ENCODE data around the gene ZFP92. TPM values are rescaled to one million over a fixed set of nuclear protein-coding genes. Genes with fewer than 3 reads are reported as not detected.

The ZFP92 gene
- total RNA-seq, 1 donor from 2014 or later = 0.25 TPM

DNA sequence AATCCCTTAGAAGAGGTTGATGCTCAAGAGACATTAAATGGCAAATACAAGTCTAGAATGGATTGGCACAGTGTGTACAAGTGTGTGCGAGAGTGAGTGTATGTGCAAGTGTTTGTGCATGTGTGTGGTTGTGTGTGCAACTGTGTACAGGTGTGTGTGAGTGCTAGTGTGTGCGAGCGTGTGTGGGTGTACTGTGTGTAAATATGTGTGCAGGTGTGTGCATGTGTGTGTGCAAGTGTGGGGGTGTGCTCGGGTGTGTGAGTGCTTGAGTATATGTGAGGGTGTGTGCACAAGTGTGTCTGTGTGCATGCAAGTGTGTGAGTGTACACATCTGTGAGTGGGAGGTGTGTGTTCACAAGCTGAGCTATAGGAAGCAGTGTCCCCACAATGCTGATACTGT lies 28.7 kb downstream of the ZFP92 start:
- Histone ChIP-seq H3K27me3 (no peaks in the 10 kb centered on the region), H3K9me3 (no peaks in the 10 kb centered on the region), H3K4me3 (no peak overlapping the region), H3K36me3 (no peaks in the 10 kb centered on the region), H3K27ac (no peak overlapping the region), H3K4me1 (no peaks in the 10 kb centered on the region)
- DNase-seq (ENCODE audit: extremely low spot score in 2 of 2) = no peak
- TF ChIP-seq, protein P1, sequence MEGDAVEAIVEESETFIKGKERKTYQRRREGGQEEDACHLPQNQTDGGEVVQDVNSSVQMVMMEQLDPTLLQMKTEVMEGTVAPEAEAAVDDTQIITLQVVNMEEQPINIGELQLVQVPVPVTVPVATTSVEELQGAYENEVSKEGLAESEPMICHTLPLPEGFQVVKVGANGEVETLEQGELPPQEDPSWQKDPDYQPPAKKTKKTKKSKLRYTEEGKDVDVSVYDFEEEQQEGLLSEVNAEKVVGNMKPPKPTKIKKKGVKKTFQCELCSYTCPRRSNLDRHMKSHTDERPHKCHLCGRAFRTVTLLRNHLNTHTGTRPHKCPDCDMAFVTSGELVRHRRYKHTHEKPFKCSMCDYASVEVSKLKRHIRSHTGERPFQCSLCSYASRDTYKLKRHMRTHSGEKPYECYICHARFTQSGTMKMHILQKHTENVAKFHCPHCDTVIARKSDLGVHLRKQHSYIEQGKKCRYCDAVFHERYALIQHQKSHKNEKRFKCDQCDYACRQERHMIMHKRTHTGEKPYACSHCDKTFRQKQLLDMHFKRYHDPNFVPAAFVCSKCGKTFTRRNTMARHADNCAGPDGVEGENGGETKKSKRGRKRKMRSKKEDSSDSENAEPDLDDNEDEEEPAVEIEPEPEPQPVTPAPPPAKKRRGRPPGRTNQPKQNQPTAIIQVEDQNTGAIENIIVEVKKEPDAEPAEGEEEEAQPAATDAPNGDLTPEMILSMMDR (IDR thresholded peaks at IDR 0.05) = no peak
- TF ChIP-seq POLR2A (IDR thresholded peaks at IDR 0.05) (no peak), POLR2AphosphoS5 (IDR thresholded peaks at IDR 0.05; ENCODE audit: insufficient read depth in 1 of 2, low read depth in 1 of 2) (no peak)
- intact Hi-C loops (cut with DNase I) = no loop called here

GRCh38 chrX:153440556-153441135 lies 29.4 kb downstream of the ZFP92 start:
- no peaks in the 10 kb centered on the region for H3K9me3 ChIP-seq
- TF ChIP-seq, protein P1 (IDR thresholded peaks at IDR 0.05) = no peak
- no peak for TF ChIP-seq POLR2A (IDR thresholded peaks at IDR 0.05)
- no peak for TF ChIP-seq POLR2AphosphoS5 (IDR thresholded peaks at IDR 0.05; ENCODE audit: insufficient read depth in 1 of 2, low read depth in 1 of 2)
- H3K27me3 ChIP-seq = no peaks in the 10 kb centered on the region
- H3K4me3 ChIP-seq = no peak overlapping the region
- H3K4me1 ChIP-seq = no peaks in the 10 kb centered on the region
- intact Hi-C loops (cut with DNase I) = no loop called here
- H3K36me3 ChIP-seq = no peaks in the 10 kb centered on the region
- no peak for DNase-seq (ENCODE audit: extremely low spot score in 2 of 2)
- no peak overlapping the region for H3K27ac ChIP-seq

GRCh38 chrX:153441296-153441695 lies 30.0 kb downstream of the ZFP92 start:
- Histone ChIP-seq H3K27ac (no peak overlapping the region), H3K4me1 (no peaks in the 10 kb centered on the region), H3K9me3 (no peaks in the 10 kb centered on the region), H3K4me3 (no peak overlapping the region), H3K36me3 (no peaks in the 10 kb centered on the region), H3K27me3 (no peaks in the 10 kb centered on the region)
- no peak for TF ChIP-seq POLR2A (IDR thresholded peaks at IDR 0.05)
- no peak for TF ChIP-seq POLR2AphosphoS5 (IDR thresholded peaks at IDR 0.05; ENCODE audit: insufficient read depth in 1 of 2, low read depth in 1 of 2)
- TF ChIP-seq, protein P1 (IDR thresholded peaks at IDR 0.05) = no peak
- no peak for DNase-seq (ENCODE audit: extremely low spot score in 2 of 2)
- intact Hi-C loops (cut with DNase I) = no loop called here

- Histone ChIP-seq H3K9me3 (no peaks in the 10 kb centered on the region), H3K27ac (no peak overlapping the region), H3K4me1 (no peaks in the 10 kb centered on the region), H3K36me3 (no peaks in the 10 kb centered on the region), H3K4me3 (no peak overlapping the region), H3K27me3 (no peaks in the 10 kb centered on the region)
- intact Hi-C loops (cut with DNase I) = no loop called here
- TF ChIP-seq, protein P1 (IDR thresholded peaks at IDR 0.05) = no peak
- TF ChIP-seq POLR2A (IDR thresholded peaks at IDR 0.05) (no peak), POLR2AphosphoS5 (IDR thresholded peaks at IDR 0.05; ENCODE audit: insufficient read depth in 1 of 2, low read depth in 1 of 2) (no peak)
- DNase-seq (ENCODE audit: extremely low spot score in 2 of 2) = no peak
These were observed 30.7 kb downstream of the ZFP92 start for GRCh38 chrX:153441981-153442380.

GRCh38 chrX:153442463-153442862 lies 31.2 kb downstream of the ZFP92 start:
- Histone ChIP-seq H3K4me3 (no peak overlapping the region), H3K4me1 (no peaks in the 10 kb centered on the region), H3K27me3 (no peaks in the 10 kb centered on the region), H3K36me3 (no peaks in the 10 kb centered on the region), H3K9me3 (no peaks in the 10 kb centered on the region), H3K27ac (no peak overlapping the region)
- no peak for DNase-seq (ENCODE audit: extremely low spot score in 2 of 2)
- intact Hi-C loops (cut with DNase I) = no loop called here
- TF ChIP-seq POLR2AphosphoS5 (IDR thresholded peaks at IDR 0.05; ENCODE audit: insufficient read depth in 1 of 2, low read depth in 1 of 2) (no peak), POLR2A (IDR thresholded peaks at IDR 0.05) (no peak)
- TF ChIP-seq, protein P1 (IDR thresholded peaks at IDR 0.05) = no peak
